Measurements from ENCODE around the gene LRRC2.

LRRC2 gene

DNA sequence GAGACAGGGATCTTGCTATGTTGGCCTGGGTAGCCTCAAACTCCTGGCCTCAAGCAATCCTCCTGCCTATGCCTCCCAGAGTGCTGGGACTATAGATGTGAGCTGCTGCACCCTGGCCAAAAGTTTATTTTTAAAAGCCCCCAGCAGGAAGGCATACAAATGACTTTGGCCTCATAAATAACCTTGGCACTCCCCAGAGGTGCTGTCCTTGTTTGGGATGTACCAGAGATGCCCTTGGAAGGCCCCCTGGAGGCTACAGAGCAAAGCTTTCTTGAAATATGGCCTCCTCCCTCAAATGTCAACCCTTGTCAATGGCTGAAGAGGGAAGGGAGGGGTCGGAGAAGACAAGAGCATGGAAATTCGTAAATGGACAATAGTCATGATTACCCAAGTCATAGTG is 82.3 kb downstream of the LRRC2 start:
- peaks cover under 1% of the 10 kb centered on the region for H3K4me1 ChIP-seq (ENCODE audit: low read length)
- no peaks in the 10 kb centered on the region for H4K20me1 ChIP-seq (ENCODE audit: insufficient read depth, low read length)
- H3K9me3 ChIP-seq (ENCODE audit: insufficient read depth, low read length) = no peaks in the 10 kb centered on the region
- no peak overlapping the region for H3K27ac ChIP-seq (ENCODE audit: low read length)
- no peak for TF ChIP-seq CTCF (IDR thresholded peaks at IDR 0.05; ENCODE audit: low read depth, low read length)
- TF ChIP-seq EZH2phosphoT487 (IDR thresholded peaks at IDR 0.05; ENCODE audit: low read depth) = no peak
- no peaks in the 10 kb centered on the region for H3K79me2 ChIP-seq (ENCODE audit: low read length)
- peaks cover 49% of the 10 kb centered on the region for H3K27me3 ChIP-seq (ENCODE audit: low read depth, low read length)
- H3K9ac ChIP-seq (ENCODE audit: low read length) = no peak overlapping the region
- H3K4me2 ChIP-seq (ENCODE audit: low read length) = no peak overlapping the region
- H3K36me3 ChIP-seq (replicated peaks; ENCODE audit: low read depth, low read length) = no peaks in the 10 kb centered on the region
- H2AFZ ChIP-seq (ENCODE audit: low read depth, low read length) = no peak overlapping the region
- no peak overlapping the region for H3K4me3 ChIP-seq (ENCODE audit: low read length)

GRCh38 chr3:46482632-46483350 is 83.3 kb downstream of the LRRC2 start:
- no peak overlapping the region for H3K4me3 ChIP-seq (ENCODE audit: low read length)
- TF ChIP-seq CTCF (IDR thresholded peaks at IDR 0.05; ENCODE audit: low read depth, low read length) (no peak), EZH2phosphoT487 (IDR thresholded peaks at IDR 0.05; ENCODE audit: low read depth) (no peak)
- H3K79me2 ChIP-seq (ENCODE audit: low read length) = no peaks in the 10 kb centered on the region
- no peak overlapping the region for H3K4me2 ChIP-seq (ENCODE audit: low read length)
- no peaks in the 10 kb centered on the region; the same call in 1 of the 2 replicates for H3K4me1 ChIP-seq (ENCODE audit: low read length)
- H3K27me3 ChIP-seq (ENCODE audit: low read depth, low read length) = peaks cover 53% of the 10 kb centered on the region
- no peaks in the 10 kb centered on the region for H3K9me3 ChIP-seq (ENCODE audit: insufficient read depth, low read length)
- H3K27ac ChIP-seq (ENCODE audit: low read length) = no peak overlapping the region
- H3K9ac ChIP-seq (ENCODE audit: low read length) = no peak overlapping the region
- no peaks in the 10 kb centered on the region for H4K20me1 ChIP-seq (ENCODE audit: insufficient read depth, low read length)
- H3K36me3 ChIP-seq (replicated peaks; ENCODE audit: low read depth, low read length) = no peaks in the 10 kb centered on the region
- no peak overlapping the region for H2AFZ ChIP-seq (ENCODE audit: low read depth, low read length)

GRCh38 chr3:46481636-46482035 is 84.5 kb downstream of the LRRC2 start:
- no peaks in the 10 kb centered on the region for H3K9me3 ChIP-seq (ENCODE audit: insufficient read depth, low read length)
- H3K4me2 ChIP-seq (ENCODE audit: low read length) = no peak overlapping the region
- no peaks in the 10 kb centered on the region; the same call in 1 of the 2 replicates for H3K4me1 ChIP-seq (ENCODE audit: low read length)
- no peak overlapping the region for H3K4me3 ChIP-seq (ENCODE audit: low read length)
- H3K27ac ChIP-seq (ENCODE audit: low read length) = no peak overlapping the region
- no peaks in the 10 kb centered on the region for H3K79me2 ChIP-seq (ENCODE audit: low read length)
- H2AFZ ChIP-seq (ENCODE audit: low read depth, low read length) = no peak overlapping the region
- TF ChIP-seq EZH2phosphoT487 (IDR thresholded peaks at IDR 0.05; ENCODE audit: low read depth) = no peak
- no peak for TF ChIP-seq CTCF (IDR thresholded peaks at IDR 0.05; ENCODE audit: low read depth, low read length)
- H3K9ac ChIP-seq (ENCODE audit: low read length) = no peak overlapping the region
- peaks cover 53% of the 10 kb centered on the region for H3K27me3 ChIP-seq (ENCODE audit: low read depth, low read length)
- no peaks in the 10 kb centered on the region for H3K36me3 ChIP-seq (replicated peaks; ENCODE audit: low read depth, low read length)
- no peaks in the 10 kb centered on the region for H4K20me1 ChIP-seq (ENCODE audit: insufficient read depth, low read length)

DNA sequence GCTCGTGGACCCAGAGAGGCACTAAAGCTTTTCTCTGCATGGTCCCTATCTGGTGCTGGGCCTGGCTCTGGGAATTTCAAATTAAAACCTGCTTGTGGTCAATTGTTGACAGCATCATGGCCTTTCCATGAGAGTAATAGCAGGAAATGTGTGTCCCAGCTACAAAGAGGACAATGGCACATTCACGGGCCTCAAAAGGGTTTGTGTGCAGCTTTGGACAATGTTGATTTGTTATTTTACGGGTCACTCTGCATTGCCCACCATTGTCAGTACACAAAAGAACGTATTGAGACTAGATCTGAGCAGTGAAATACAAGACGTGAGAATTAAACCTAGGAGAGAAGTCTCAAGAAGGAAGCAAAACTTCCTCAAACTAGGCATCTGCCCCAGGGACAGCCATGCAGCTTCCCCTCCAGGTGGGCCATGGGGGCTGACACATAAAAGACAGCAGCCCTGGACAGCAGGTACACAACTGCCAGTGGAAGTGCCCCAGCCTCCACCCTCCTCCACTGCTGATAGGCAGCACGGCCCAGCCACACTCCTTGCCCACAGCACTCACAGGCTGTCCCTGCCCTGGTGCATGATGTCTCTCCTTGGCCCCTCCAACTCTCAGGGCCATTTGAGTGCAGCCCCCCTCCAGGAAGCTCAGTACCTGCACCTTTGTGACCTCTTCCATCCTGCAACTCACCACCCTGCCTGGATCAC is 85.5 kb downstream of the LRRC2 start:
- Histone ChIP-seq H3K4me1 (ENCODE audit: low read length) (no peaks in the 10 kb centered on the region; the same call in 1 of the 2 replicates), H2AFZ (ENCODE audit: low read depth, low read length) (no peak overlapping the region), H3K79me2 (ENCODE audit: low read length) (no peaks in the 10 kb centered on the region), H3K9ac (ENCODE audit: low read length) (no peak overlapping the region), H3K4me3 (ENCODE audit: low read length) (no peak overlapping the region), H3K27me3 (ENCODE audit: low read depth, low read length) (peaks cover 54% of the 10 kb centered on the region), H4K20me1 (ENCODE audit: insufficient read depth, low read length) (no peaks in the 10 kb centered on the region), H3K36me3 (replicated peaks; ENCODE audit: low read depth, low read length) (no peaks in the 10 kb centered on the region), H3K27ac (ENCODE audit: low read length) (no peak overlapping the region), H3K4me2 (ENCODE audit: low read length) (no peak overlapping the region), H3K9me3 (ENCODE audit: insufficient read depth, low read length) (no peaks in the 10 kb centered on the region)
- TF ChIP-seq CTCF (IDR thresholded peaks at IDR 0.05; ENCODE audit: low read depth, low read length) = no peak
- TF ChIP-seq EZH2phosphoT487 (IDR thresholded peaks at IDR 0.05; ENCODE audit: low read depth) = no peak

Measured in OCI-LY3 (cell line).